Measurements from ENCODE around the gene PSKH1.
"Not testable (repeated sequence)": the region's sequence is repeated elsewhere in the genome, so short reads cannot be mapped to it uniquely, and the experiment has no call there.

PSKH1 gene

DNA sequence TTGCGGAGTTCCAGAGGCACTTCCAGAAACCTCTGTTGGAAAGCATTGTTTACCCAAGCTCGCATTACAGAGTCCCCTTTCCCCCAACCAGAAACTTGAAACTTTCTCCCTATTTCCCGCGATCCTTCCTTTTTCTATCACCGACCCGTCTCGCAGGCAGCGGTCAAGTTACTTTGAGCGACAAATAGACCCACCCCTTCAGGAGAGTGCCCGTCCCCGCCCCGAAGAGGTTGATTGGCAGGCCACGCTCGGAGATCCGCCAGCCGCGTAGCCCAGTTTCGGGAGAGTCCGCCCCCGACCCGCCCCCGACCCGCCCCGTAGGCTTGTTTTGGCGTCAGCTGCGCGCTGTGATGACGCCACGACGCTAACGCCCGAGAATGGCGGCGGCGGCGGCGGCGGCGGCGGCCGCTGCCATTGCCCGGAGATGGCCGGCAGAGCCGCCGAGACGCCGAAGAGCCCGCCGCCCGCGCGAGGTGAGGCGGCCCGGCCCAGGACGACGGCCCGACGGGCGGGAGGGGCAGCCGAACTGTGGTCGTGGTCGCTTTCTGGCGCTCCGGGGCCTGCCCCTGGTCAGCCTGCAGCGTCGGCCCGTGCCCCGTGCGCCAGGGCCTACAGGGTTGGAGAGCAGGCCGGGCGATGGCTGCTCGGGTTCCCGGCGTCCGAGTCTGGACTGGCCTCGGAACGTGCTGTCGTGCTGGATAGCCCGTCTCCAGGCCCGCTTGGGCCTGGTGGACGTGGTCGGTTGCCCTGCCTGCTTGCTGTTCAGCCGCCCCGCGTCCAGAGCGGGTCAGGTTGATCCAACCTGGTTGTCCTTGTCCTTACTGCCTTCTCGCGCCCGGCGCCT, at the start of gene PSKH1:
TSS of gene PSKH1 (plus strand) at position 356 of the 844 bp plus-strand sequence. CDS start 15,496 bp downstream, outside the sequence.
- peak; percentile 93 for DNase-seq

DNA sequence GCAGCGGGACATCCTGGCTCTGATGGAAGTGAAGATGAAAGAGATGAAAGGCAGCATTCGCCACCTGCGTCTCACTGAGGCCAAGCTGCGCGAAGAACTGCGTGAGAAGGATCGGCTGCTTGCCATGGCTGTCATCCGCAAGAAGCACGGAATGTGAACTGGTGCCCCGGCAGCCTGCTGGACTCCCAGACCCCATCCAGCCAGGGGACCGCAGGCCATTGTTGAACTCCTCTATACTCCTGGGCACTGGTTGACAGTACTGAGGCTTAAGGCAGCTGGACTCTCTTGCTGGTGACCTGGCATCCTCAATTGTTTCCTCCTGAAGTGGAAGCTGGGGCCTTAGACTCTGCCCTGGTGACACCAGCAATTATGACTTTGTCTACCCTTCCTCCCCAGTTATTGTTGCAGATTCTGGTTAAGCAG, 49.7 kb upstream of the PSKH1 start:
- DNase-seq: no peak

DNA sequence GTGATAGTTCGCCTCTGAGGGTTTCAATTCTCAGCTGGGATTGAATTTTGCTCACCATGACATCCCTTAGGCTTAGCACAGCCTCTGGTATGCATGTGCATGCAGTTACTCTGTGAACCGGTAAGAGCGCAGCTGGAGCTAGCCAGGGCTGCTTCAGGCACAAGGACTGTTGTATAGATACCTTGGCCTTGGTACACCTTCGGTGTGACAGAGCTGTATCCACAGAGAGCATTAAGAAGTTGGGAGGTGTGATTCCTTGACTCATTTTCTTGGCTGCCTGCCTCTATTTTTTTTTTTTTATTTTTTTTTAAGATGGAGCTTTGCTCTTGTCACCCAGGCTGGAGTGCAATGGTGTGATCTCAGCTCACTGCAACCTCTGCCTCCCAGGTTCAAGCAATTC, 48.6 kb upstream of the PSKH1 start:
- DNase-seq: no peak

DNA sequence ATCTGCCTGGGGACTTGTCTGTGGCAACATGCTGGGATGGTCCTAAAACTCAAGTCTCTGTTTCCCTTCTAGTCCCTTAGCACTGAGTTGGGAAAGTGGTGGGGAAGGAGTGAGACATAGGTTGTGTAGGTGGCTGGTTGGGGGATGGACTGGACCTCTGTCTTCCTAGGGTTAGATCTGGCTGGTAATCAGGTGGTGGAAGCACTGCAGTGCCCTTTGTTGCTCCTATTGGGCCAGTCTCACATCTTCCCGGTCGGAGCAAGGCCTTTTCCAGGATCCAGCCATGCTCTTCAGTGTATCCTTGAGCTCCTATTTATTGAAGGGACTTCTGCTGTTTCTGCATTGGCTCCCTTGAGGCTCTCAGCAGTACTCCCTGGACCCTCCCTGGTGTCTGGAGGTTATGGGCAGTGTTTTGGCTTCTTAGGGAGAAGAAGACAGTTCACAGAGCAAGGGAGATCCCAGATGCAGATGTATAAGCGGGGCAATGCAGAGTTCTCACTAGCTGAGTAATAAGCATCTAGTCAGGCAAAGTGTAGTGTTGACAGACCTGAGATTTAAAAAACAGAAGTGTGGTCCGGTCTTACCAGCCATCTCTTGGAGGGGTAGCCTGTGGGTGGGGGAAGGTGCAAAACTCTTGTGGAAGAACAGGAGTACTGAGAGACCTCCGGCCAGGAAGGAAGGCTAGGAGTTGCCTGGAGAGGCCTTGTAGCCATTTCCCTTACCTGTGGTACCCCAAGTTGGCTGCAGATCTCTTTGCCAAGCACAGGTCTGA, 47.6 kb upstream of the PSKH1 start:
- DNase-seq: no peak

DNA sequence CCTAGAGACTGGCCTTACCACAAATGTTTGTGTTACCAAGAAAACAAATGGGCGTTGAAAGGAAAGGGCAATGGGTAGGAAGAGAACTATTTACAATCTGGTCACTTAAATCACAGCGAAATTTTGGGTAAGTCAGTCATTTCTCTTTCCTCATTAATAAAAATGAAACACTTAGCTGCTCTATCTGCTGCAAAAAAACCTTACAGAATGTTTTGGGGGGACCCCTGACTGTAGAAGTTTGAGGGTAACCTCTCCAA, 47.1 kb upstream of the PSKH1 start:
- DNase-seq: no peak

DNA sequence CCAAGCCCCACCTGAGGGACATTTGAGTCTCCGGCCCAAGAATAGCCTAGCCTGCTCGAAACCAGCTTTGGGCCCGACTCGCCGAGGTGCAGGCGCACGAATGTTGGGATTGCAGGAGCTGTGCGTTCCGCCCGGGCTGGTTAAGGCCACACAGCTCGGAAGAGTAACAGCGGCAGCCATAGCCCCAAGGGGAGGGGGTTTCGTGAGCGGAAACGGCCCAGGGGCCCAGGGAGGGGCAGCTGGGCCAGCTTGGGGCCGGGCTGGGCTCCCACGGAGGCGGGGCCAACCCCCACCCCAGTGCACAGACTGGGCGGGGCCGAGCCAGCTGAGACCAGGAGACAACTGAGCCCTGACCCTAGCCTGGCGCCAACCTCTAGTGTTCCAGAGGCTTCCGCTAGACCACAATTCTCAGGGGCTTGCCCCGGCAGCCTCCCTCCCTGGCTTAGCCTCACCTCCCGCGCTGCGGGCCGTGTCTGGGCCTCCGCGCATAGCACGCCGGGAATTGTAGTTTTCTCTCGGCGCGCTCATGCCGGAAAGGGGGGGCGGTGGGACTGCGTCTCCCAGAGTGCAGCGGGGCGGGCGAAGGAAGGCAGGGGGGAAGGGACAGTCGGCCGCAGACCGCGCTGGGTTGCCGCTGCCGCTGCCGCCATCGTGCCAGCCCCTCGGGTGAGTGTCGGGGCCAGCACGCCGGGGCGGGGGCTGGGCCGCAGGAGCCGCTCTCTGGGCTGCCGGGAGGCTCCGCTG, 46.6 kb upstream of the PSKH1 start, which contains the start of gene NUTF2:
TSS of gene NUTF2 (plus strand) at position 614 of the 744 bp plus-strand sequence. CDS start 18,198 bp downstream, outside the sequence.
- peak; percentile 95 for DNase-seq

DNA sequence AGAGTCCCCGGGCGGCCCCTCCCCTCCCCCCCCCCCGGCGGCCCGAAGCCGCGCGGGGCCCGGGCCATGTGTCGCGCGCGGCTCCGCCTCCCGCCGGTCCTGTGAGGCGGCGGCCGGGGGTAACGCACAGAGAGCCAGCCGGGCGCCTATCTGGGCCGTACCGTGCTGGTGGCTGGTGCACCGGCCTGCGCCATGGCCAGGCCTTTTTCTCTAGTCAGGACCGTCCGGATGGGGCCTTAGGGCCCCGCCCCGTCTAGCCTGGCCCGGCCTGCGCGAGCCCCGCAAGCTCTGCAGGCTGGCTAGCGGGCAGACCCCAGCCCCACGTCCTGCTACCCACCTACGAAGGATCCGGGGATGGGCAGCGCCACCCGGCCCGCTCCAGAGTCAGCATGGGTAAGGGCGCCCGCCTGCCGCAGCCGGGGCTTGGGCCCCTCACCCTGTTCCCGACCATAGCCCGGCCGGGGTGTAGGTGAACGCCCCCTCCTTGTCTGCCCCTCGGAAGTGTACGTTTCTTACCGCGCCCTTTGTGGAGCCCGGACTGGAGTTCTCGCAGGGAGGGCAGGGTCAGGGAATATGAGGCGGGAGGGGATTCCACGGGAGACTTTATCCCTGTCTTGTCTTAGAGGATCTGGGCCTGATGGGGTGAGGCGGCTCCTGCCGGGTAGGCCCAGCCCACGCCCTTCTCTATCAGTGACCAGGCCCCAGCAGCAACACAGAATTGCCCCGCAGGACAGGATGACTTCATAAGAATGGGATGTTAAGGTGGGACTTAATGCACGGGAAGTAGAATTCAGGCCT, 45.8 kb upstream of the PSKH1 start, which contains the start of gene CENPT:
TSS of gene CENPT (minus strand) at position 630 of the 798 bp plus-strand sequence. CDS start 13,834 bp downstream, outside the sequence.
- peak; percentile 64 for DNase-seq

DNA sequence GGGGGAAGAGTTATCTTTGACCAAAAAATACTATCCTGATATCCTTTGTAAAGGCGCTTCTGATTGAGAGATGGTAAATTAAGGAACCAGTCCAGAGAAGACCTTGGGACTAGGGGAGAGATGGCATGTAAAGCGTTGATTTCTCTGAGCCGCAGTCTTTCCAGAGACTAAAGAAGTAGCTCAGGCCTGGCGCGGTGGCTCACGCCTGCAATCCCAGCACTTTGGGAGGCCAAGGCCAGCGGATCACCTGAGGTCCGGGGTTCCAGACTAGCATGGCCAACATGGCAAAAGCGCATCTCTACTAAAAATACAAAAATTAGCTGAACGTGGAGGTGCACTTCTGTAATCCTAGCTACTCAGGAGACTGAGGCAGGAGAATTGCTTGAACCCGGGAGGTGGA, 44.9 kb upstream of the PSKH1 start:
- no peak for DNase-seq

DNA sequence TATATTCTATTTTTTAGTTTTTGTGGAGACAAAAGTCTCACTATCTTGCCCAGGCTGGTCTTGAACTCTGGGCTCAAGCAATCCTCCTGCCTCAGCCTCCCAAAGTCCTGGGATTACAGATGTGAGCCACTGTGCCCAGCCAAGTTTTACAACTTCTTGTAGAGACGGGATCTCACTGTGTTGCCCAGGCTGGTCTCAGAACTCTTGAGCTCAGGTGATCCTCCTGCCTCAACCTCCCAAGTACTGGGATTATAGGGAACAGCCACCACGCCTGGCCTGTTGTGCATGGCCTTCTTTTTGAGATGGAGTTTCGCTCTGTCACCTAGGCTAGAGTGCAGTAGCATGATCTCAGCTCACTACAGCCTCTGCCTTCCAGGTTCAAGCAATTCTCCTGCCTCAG, 39.4 kb upstream of the PSKH1 start:
- DNase-seq: no peak

DNA sequence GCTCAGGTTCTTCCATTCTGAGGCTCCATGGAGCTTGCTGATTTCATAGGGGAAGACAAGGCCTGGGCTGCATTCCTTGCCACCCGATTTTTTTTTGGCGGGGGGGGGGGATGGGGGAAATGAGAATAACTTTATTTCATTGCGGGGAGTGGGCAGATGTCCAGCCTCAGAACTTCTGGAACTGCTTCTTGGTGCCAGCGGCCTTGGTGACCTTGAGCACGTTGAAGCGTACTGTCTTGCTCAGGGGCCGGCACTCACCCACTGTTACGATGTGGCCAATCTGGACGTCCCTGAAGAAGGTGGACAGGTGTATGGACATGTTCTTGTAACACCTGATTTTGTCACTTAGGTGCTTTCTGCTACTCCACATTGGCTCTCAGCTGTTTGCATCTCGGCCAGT, 37.3 kb upstream of the PSKH1 start:
- DNase-seq: no peak

DNA sequence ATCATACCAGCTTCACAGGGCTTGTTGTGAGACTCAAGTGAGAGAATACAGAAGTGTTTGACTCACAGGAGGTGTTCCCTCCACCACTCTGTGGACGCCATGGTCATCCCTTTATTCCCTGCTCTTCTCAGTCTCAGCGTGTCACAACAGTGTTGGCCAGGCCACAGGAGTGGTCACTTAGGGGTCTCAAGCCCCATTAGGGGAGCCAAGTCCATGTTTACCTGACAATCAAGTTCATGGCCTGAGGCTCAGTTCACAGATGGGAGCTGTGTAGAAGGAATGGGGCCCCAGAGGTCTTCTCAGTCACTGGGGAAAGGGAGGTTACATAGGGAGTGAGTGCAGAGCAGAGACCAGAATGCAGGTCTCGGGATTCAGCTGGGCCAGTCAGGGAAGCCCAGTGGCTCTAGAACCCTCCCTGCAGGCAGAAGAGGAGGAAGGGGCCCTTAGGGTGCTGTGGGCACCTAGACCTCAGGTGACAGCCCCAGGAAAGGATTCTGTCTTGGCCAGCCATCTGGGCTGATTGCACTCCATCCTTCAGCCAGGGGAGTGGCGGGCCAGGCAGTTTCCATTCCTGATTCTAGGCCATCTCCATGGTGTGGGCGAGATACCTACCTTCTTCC, 36.0 kb upstream of the PSKH1 start:
- DNase-seq: no peak

DNA sequence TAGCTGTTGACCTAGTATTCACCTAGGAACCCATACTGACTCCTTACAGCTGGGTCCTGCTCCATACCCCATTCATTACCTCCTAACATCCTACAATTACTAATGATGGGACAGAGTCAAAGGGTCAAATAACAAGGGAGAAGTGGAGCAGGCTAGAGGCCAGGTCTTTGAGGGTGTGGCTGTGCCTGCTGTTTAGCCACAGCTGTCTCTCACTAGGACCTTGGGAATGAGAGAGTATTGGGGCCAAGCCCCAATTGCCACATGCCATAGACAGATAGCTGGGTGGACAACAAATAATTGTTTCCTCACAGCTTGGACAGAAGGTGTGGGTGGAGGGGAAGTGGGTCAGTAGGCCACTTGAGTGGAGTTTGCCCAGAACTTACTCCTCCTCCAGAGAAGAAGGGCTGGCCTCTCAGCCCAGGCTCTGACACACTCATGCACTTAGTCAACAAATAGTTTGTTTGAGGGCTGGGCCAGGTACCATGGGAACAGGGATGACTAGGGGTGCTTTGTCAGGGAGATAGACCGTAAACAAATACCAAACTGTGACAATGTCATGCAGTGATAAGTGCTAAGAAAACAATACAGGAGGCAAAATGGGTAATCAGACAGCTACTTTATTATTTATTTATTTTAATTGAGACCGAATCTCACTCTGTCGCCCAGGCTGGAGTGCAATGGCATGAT, 35.4 kb upstream of the PSKH1 start:
- peak; percentile 30 for DNase-seq

DNA sequence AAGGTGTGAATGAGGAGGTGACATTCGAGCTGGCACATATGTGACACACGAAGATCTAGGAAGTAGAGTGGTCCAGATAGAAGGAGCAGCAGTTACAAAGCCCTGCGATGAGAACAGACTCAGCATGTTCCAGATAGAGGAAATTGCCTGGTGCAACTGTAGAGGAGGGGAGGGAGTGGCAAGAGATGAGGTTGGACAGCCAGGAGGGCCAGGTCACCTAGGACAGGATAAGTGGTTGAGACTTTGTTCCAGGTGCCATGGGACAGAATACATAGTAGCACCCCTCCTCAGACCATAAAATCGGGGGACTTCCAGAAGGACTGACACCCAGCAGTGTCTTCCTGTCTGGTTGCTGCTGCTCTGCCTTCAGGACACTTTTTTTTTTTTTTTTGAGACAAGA, 34.6 kb upstream of the PSKH1 start:
- no peak for DNase-seq

DNA sequence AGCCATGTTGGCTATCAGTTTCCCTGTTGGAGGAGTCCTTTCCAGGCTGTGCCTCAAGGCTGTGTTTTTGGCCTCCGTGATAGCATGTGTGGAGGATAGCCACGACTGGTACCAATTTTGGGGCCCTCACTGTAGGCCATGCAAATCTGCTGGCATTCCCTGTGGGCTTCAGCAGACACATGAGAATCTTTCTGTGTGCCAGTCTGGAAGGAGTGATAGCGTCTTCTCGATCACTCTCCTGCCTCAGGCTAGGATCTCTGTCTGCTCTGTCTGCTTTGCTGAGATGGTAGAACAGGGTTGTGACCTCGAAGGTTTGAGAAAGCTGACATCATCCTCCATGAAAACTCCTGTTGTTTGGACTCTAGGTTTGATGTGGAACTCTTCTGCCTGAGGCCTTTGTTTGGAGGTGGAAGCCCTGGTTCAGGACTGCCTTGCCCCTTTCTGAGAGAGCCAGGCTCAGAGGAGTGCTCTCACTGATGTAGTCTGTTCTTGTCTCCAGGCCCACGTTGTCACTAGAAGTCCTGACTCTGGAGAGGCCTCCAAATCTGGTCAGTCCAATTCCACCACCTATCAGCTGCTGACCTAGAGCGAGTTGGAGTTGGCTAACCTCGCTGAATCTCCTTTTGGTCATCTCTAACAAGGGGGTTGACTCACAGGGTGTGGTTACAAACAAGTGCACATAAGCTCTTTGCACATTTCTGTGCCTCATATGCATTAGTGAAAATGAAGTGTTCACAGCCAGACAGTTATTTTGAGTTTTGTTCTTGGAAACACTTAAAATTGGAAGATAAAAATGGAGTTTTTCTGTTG, 32.3 kb upstream of the PSKH1 start:
- DNase-seq: no peak

DNA sequence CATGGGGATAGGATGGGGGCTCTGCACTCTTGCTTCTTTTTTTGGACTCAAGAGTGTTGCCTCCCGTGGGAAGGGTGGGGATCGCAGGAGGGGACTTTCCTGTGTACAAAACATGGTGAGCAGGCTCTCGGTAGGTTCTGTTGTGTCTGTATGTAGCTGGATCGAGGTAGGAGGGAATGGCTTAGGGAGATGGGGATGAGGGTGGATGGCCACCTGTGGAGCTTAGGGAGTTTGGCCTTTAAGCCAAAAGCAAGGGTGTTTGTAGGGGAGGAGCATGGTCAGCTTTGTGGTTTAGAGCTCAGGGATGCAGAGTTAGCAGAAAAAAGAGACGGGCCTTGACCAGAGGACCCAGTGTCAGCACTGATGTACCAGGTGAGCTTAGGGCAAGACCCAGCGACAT, 31.2 kb upstream of the PSKH1 start:
- DNase-seq: no peak

DNA sequence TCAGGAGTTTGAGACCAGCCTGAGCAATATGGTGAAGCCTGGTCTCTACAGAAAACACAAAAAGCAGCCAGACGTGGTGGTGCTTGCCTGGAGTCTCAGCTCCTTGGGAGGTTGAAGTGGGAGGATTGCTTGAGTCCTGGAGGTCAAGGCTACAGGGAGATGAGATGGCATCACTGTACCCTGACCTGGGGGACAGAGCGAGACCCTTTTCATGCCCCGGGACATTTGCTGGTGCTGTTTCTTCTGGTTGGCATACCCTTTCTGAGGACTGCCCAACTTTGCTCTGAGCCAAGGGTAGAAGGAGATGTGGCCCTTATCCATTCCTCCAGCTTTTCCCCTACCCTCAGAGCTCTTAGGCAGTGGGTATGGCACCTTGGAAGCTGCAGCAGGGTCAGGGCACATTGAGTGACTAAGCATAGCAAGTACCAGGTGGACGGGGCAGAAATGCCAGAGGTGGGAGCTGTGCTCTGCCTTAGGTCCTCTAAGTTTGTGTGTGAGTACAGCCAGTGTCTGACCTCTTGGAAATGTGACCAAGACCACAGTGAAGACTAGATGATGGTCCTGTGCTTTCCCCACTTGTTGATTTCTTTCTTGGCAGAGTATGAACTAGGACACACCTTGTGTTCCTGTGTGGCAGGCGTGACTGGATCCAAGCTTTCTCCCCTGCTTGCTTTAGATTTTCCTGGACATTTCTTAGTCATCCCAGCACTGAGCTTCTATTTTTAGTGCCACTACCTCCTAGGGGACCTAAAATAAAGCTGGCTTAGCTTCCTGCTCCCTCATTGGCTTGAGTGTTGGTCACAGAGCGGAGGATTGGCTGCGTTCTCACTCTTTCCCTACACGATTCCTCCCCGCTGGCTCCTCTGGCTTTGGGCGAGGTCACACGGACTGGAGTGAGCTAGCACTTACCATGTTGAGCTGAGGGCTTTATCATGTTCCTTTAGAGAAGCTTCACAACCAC, 30.2 kb upstream of the PSKH1 start:
- no peak for DNase-seq

DNA sequence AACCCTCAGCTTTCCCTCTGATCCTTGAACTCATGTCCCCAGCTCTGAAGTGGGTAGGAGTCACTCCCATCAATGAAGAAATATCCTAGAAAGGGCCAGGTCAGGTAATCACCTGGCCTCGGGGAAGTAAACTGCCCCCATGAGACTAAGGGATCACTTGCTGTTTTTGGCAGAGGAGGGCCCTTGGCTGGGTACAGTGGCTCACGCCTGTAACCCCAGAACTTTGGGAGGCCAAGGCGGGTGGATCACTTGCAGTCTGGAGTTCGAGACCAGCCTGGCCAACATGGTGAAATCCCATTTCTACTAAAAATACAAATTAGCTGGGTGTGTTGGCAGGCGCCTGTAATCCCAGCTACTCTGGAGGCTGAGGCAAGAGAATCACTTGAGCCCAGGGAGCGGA, 29.0 kb upstream of the PSKH1 start:
- not testable (repeated sequence) for DNase-seq

DNA sequence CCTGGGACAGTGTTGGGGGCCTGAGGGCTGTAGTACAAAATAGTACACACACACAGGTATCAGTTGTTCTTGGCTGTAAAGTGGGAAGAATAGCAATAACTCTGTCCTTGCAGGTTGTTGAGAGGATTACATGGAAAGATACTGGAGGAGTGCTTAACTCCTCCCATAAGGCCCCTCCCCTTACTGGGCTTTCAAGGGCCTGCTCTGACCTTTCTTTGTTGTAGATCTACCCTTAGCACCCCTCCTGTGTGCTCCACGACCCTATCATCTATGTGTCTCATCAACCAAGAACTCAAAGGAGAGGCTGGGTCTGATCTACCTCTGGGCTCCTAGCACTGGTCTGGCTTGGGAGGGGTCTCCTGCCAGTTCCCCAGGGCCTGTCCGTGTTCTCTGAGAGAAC, 28.5 kb upstream of the PSKH1 start:
- no peak for DNase-seq

DNA sequence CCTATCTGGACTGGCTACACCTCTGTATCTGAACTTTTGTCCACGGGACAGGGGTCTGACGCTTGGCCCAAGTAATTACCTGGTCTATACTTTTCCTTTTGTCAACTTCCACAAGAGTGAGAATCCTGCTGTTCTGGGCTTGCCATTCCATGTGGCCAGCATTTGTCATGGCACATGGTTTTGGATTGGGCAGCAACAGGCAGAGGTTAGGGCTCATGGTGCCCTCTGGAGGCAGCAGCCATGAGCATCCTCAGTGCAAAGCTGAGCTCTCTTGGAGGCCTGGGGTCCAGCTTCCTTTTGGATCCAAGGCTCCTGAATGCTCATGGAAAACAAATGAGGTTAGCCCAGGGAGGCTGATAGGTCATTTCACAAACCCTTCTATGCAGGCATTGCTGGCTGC, 27.7 kb upstream of the PSKH1 start:
- DNase-seq: peak; percentile 8
